ENCODE measurements around the gene TRDN.
"Not testable (repeated sequence)": the region's sequence is repeated elsewhere in the genome, so short reads cannot be mapped to it uniquely, and the experiment has no call there.

TRDN gene

GRCh38 chr6:123404975-123405374 lies 231.8 kb downstream of the TRDN start:
- no peak for DNase-seq (ENCODE audit: low read depth in 3 of 3)

- no peak for DNase-seq (ENCODE audit: low read depth in 3 of 3)
Measured at GRCh38 chr6:123402052-123402451, 234.7 kb downstream of the TRDN start.

- DNase-seq (ENCODE audit: low read depth in 3 of 3) = no peak
Measured at GRCh38 chr6:123398072-123398471, 238.7 kb downstream of the TRDN start.

GRCh38 chr6:123393331-123393730 lies 243.4 kb downstream of the TRDN start:
- no peak for DNase-seq (ENCODE audit: low read depth in 3 of 3)

- no peak for DNase-seq (ENCODE audit: low read depth in 3 of 3)
Measured at GRCh38 chr6:123383718-123384117, 253.0 kb downstream of the TRDN start.

GRCh38 chr6:123380257-123380656 lies 256.5 kb downstream of the TRDN start:
- no peak for DNase-seq (ENCODE audit: low read depth in 3 of 3)

- DNase-seq (ENCODE audit: low read depth in 3 of 3) = no peak
Measured at GRCh38 chr6:123372737-123373136, 264.0 kb downstream of the TRDN start.

- DNase-seq (ENCODE audit: low read depth in 3 of 3) = no peak
Measured at GRCh38 chr6:123363912-123364311, 272.8 kb downstream of the TRDN start.

- no peak for DNase-seq (ENCODE audit: low read depth in 3 of 3)
Measured at GRCh38 chr6:123360359-123360758, 276.4 kb downstream of the TRDN start.

GRCh38 chr6:123352705-123353104 lies 284.0 kb downstream of the TRDN start:
- DNase-seq (ENCODE audit: low read depth in 3 of 3) = no peak

- DNase-seq (ENCODE audit: low read depth in 3 of 3) = no peak
Measured at GRCh38 chr6:123352279-123352678, 284.5 kb downstream of the TRDN start.

- no peak for DNase-seq (ENCODE audit: low read depth in 3 of 3)
Measured at GRCh38 chr6:123343836-123344235, 292.9 kb downstream of the TRDN start.

- DNase-seq (ENCODE audit: low read depth in 3 of 3) = no peak
Measured at GRCh38 chr6:123338394-123338793, 298.4 kb downstream of the TRDN start.

GRCh38 chr6:123333000-123333756 lies 303.6 kb downstream of the TRDN start:
- no peak for DNase-seq (ENCODE audit: low read depth in 3 of 3)

- no peak for DNase-seq (ENCODE audit: low read depth in 3 of 3)
Measured at GRCh38 chr6:123332070-123332469, 304.7 kb downstream of the TRDN start.

GRCh38 chr6:123329337-123329736 lies 307.4 kb downstream of the TRDN start:
- no peak for DNase-seq (ENCODE audit: low read depth in 3 of 3)

- DNase-seq (ENCODE audit: low read depth in 3 of 3) = no peak
Measured at GRCh38 chr6:123323452-123324329, 313.1 kb downstream of the TRDN start.

GRCh38 chr6:123321020-123321419 lies 315.7 kb downstream of the TRDN start:
- DNase-seq (ENCODE audit: low read depth in 3 of 3) = no peak

- DNase-seq (ENCODE audit: low read depth in 3 of 3) = no peak
Measured at GRCh38 chr6:123316733-123317323, 319.9 kb downstream of the TRDN start.

GRCh38 chr6:123314459-123314858 lies 322.3 kb downstream of the TRDN start:
- DNase-seq (ENCODE audit: low read depth in 3 of 3) = not testable (repeated sequence)

- DNase-seq (ENCODE audit: low read depth in 3 of 3) = no peak
Measured at GRCh38 chr6:123309130-123309529, 327.6 kb downstream of the TRDN start.

GRCh38 chr6:123306334-123306733 lies 330.4 kb downstream of the TRDN start:
- no peak for DNase-seq (ENCODE audit: low read depth in 3 of 3)

- DNase-seq (ENCODE audit: low read depth in 3 of 3) = no peak
Measured at GRCh38 chr6:123295672-123296071, 341.1 kb downstream of the TRDN start.
